CD4-positive, alpha-beta T cell treated with Interleukin-15 for 1 hour (primary cell): ENCODE measurements around the gene RASA3.

Experiments
- DNase-seq: peaks from one replicate; pipeline ENCODE4 v3.0.0-alpha.2; 2020

Gene RASA3

DNA sequence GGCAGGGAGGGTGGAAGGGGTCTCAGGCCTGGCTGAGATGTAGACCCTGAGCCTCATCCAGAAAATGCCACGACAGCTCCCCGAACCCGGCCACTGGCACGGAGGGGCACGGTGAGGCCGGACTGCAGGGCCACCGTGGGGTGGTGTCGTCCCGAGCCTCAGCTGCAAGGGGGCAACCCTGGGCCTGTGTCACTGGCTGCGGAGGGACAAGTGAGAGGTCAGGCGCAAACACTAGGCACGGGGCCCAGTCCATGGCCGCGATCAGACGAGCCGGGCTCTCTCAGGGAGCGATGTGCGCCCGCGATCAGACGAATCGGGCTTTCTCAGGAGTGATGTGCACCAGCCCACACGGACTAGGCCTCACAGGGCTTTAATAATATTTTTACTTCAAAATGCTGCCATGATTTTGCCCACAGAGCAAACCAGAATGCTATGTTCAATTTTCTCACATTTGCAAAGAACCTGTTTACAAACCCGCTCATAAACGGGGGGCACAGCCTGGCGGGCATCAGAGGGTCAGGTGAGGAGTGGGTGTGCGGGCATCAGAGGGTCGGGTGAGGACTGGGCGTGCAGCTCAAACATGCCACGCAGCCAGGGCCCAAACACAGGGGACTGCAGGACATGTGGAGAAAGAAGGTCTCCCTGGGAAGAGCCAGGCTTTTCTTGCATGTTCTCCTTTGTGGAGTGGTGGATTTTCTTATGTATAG, 115.9 kb downstream of the RASA3 start:
- no peak for DNase-seq

DNA sequence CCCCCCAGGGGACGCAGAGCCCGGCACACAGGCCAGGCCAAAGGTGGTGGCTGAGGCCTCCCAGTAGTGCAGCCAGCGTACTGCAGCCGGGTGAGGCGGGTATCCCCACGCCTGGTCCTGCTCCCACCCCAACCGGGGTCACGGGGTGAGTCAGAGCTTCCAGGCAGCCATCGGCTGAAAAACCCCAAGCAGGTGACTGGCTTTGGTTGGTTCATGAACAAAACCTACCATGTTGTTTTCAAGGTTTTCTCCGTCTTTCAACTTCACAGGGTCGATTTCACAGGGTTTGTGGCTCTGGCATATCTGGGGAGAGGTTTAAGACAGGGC, 116.5 kb downstream of the RASA3 start:
- DNase-seq, result no peak

DNA sequence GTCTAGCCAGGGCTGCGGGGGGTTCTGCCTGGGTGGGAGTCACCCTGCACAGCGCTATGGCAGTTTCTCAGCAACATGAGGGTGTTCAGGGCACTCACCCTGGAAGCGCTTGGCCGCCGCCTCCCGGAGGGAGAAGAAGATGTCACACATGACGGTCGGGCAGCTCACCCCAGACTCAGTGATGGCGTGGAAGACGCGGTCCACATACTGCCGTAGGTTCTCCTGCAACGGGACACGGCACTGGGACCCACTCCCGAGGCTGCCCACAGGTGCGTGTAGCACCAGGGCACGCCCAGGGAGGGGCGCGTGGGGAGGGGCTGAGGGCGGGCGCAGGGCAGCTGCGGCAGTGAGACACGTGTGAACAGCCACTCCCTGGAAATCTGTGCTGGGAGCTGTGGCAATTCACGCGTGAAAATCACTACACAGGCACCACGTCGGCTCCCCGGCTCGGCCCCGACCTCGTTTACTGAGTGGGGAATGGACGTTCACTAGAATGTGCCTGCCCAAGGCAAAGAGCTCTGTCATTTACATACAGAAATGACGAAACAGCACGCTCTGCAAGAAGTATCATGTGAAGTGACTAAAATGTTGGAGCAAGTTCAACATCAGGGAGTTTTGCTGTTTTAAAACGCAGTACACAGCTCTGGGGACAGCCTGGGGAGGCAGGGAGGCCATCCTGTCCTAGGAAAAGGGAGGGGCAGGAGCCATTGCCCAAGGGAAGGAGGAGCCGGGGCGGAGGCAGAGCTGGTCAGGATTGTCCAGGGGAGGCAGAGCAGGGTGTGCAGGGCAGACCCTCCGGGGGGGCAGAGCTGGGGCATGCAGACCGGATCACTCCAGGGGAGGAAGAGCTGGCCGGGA, 117.1 kb downstream of the RASA3 start:
- no peak for DNase-seq

DNA sequence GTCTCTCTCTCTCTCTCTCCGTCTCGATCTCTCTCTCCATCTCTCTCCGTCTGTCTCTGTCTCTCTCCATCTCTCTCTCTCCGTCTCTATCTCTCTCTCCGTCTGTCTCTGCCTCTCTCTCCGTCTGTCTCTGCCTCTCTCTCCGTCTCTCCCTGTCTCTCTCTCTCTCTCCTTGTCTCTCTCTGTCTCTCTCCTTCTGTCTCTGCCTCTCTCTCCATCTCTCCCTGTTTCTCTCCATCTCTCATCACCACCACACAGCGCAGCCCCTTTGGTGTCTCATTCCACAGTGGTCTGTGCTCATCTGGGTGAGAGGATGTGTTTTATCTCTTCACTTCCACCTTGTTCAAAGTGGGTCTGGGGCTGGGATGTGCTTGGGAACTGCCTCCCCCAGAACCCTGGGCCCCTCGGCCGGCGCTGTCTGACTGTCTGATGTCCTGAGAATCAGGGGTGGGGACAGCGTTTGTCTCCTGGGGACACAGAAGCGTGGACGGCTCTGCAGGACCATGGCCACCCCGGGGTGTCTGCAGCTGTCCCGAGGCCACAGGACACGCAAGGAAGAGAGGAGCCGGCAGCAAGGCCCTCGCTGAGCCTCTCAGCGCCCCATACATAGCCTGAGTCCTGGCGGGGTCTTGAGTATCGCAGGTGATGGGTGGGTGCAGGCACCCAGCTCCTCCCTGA, 118.3 kb downstream of the RASA3 start:
- no peak for DNase-seq

DNA sequence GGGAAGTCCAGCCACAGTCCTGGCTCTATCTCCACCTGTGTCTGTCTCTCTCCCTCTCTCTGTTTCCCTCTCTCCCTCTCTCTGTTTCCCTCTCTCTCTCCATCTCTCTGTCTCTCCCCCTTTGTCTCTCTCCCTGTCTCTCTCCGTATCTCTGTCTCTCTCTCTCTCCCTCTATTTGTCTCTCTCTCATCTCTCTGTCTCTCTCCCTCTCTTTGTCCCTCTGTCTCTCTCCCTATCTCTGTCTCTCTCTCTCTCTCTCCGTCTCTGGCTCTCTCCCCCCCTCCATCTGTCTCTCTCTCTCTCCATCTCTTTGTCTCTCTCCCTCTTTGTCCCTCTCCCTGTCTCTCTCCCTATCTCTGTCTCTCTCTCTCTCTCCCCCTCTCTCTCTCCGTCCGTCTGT, 119.1 kb downstream of the RASA3 start:
- no peak for DNase-seq

- no peak for DNase-seq
These were observed 119.5 kb downstream of the RASA3 start for GRCh38 chr13:114012921-114013320.

- no peak for DNase-seq
These were observed 120.3 kb downstream of the RASA3 start for GRCh38 chr13:114012141-114012540.

DNA sequence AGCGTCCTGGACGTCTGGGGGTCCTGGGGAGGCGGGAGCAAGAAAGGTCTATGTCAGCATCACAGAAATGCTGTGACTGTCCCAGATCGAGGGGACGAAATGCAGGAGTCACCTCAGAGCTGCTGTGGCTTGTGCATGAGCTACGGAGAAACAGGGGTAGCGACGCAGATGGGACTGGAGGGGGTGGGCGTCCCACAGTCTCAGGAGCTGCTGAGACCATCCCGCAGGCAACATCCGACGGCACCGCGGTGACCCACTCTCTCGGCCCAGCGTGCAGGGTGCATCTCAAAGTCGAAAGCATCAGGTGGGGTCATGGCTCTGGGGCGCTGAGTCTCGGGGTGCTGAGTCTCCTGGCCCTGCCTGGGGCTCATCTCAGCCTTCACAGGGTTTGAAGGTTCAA, 121.2 kb downstream of the RASA3 start:
- no peak for DNase-seq

- no peak for DNase-seq
These were observed 121.9 kb downstream of the RASA3 start for GRCh38 chr13:114010401-114011101.

DNA sequence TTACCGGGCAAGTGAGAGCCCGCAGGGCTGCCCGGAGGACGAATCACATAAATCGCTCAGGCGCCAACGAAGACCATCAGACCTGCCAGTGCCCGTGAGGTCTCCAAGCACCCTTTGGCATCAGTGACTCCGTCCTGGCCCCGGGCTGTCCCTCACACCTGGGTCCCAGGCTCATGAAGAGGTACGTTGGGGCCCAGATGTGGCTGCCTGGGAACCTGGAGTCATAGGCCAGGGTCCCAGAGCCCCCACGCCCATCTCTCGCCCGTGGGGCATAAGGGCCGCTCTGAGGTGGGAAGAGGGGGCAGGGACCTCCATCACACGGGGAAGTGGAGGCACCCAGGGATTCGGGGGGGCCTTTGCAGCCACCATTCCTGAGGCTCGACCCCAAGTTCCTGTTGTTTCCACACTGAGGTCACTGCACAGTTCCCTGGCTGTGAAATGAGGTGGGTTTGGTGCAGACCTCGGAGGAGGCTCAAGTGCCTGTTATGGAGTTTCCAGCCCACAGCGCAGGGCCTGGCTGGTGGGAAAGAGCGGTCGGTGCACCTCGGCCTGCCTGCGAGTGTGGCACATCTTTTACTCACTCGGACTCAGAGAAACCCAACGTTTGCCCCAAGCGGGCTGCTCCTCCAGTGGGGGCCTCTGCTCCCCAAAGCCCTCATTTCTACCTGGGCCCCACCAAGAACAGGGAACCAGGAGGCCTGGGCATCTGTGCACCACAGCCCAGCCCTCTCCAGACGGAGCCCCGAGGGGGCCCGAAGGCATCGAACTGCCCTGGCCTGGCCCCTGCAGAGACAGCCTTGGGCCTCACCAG, 122.6 kb downstream of the RASA3 start:
- no peak for DNase-seq

DNA sequence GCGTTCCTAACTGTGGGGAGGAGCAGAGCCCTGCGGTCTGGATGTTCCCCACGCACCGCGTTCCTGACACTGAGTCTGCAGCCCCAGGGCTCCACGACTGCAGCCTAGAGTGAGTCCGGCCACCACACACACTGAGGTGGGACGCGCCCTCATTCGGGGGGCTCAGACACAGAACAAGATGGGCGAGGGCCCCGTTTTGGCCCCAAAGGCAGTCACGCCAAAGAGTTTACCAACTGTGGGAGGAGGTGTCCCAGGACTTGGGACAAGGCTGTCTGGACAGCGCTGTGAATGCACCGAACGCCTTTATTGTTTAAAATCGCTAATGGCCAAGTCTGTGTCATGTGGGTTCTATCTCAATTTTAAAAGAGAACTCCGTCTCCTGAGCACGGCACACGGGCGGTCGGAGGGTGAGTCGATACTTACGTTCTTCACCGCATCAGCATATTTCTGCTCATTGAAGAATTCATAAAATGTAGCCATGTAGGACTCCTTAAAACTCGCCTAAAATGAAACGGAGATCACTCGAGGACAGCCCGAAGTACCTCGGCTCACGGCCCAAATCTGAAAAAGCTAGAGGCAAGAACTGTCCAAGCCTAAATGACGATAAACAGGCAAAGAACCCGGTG, 123.3 kb downstream of the RASA3 start:
- no peak for DNase-seq

GRCh38 chr13:114007566-114007965, 124.9 kb downstream of the RASA3 start:
- no peak for DNase-seq

DNA sequence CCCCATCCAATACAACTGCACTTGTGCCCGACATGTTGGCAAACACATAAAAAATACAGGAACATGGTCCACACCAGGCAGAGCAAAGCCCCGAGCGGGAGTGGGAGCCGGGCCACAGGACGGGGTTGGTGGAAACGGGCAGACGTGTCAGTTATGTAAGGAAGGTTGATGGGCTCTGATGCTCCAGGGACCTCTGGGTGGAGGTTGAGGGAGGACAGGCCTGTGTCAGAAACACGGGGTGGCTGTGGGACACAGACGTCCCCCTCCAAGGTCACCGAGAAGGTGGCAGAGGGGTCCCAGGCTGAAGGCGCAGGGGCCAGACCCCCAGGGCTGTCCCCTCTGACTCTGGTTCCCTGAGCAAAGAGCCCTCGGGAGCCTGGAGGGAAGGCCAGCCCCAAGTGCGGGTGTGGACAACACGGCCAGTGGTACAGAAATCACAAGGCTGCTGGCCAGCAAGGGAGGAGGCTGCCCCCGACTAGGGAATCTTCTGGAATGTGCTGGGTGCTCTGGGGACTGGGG, 127.2 kb downstream of the RASA3 start:
- DNase-seq, result no peak

GRCh38 chr13:114004420-114005205, 127.8 kb downstream of the RASA3 start:
- no peak for DNase-seq

GRCh38 chr13:114002771-114003321, 129.6 kb downstream of the RASA3 start:
- no peak for DNase-seq

DNA sequence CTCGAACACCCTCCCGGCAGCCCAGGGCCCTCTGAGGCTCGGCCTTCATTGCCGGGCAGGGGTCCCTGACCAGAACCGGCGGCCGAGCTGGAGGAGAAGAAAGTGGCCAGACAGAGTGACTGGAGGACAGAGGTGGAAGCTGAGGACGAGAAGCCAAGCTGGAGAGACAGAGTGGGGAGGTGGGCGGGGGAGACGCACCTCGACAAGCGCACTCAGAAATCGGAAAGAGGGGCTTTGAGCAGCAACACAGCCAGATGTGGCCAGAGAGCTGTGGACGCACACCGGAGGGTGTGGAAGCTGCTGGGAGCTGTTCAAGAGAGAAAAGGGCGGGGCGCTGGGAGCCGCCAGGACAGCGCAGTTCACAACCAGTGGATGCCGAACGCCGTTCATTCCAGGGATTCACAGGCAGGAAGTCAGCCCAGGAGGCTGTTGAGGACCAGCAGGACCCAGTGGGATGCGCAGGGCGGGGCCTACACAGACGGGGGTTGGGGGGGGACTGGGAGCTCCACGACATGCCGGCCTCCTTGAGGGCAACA, 130.3 kb downstream of the RASA3 start:
- no peak for DNase-seq

- no peak for DNase-seq
These were observed 131.0 kb downstream of the RASA3 start for GRCh38 chr13:114001331-114002008.

DNA sequence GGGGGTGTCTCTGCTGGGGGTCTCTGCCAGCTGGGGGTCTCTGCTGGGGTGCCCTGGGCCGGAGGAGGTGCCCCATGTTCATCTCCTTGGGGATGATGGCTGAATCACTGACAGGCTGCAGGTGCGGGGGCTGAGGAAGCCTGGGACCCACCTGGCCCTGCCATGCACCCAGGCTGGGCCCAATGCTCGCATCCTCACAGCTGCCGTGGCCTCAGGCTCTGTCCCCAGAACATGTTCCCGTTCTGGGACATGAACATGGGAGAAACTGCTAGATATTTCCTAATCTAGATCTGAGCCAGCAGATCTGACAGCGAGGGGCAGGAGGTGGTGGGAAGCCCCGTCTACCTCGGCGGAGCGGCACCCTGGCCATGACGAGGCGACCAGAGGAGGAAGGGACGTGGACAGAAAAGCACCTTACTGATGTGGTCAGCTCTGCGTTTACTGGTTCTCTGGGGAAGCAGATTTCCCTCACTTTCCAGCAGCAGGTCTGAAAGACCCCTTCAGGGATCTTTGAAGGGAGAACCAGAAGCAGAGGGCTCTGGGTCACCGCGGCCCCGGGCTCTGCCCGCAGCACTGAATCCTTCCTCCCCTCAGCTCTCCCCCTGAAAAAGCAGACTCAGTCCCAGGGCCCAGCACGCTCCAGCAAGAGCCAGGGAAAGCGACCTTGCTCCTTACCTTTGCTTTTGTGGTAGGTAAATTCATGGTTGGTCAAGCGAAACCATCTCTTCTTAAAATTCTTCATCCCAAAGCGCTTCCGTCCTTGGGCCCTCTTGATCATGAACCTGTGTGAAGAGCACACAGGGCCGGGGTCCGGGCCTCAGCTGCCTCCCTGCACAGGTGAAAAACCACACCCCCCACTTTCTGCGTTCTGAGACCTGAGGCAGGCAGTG, 132.0 kb downstream of the RASA3 start:
- no peak for DNase-seq

DNA sequence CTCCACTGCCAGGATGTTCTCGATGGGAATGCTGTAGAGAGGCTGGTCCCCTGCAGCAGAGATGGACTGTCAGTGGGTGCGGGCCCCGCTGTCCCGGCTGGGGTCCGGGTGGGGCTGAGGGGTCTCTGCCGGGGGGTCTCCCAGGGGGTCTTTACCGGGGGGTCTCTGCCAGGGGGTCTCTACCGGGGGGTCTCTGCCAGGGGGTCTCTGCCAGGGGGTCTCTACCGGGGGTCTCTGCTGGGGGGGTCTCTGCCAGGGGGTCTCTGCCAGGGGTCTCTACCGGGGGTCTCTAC, 132.9 kb downstream of the RASA3 start:
- no peak for DNase-seq
